ENCODE results near the gene SRSF8. TPM values are rescaled to one million over a fixed set of nuclear protein-coding genes. Genes with fewer than 3 reads are reported as not detected.

The SRSF8 gene
- total and polyA plus RNA-seq, 9 of the 15 experiments (the other 6 are each of a cell fraction or from before 2014, with no cell fraction given) = 18.0 to 53.4 (median 27.9) TPM

GRCh38 chr11:95100191-95100648, 33.5 kb downstream of the SRSF8 start:
- peaks cover 6 to 43% of the 10 kb centered on the region in 2 experiments; a peak in 4 of 5 replicates for H3K4me1 ChIP-seq (replicated peaks in 1 of 2; ENCODE audit: control insufficient read depth in 2 of 2, insufficient read depth in 2 of 2, low read length in 2 of 2)
- in situ Hi-C loops (cut with MboI) (no loop called here), intact Hi-C loops (cut with micrococcal nuclease) (loop anchor here (5.0 kb wide), 1 partner anchor 47 kb away; no protein-coding TSS in a partner anchor)
- H3K27ac ChIP-seq (ENCODE audit: extremely low read depth, low read depth, low read length) = 0 out of 3 replicates have a peak overlapping the region, but pooled peaks have one; percentile 2
- no peaks in the 10 kb centered on the region for H4K20me1 ChIP-seq (replicated peaks; ENCODE audit: control insufficient read depth, insufficient read depth, low read length)
- peaks cover 6% of the 10 kb centered on the region; the same call in 1 of the 3 replicates for H3K79me2 ChIP-seq (ENCODE audit: control insufficient read depth, insufficient read depth, low read length)
- DNase-seq (ENCODE audit: extremely low read depth in 1 of 4, low spot score in 3 of 4) (peak; percentile 75 to 88 (median 78)), ATAC-seq (peak; percentile 82), FAIRE-seq (peak; percentile 98)
- ChIA-PET POLR2A (interaction anchor here (2.0 to 6.1 kb wide), 2 partner anchors 8 to 9 kb away, joined by 12 to 37 read pairs; partner anchors contain the start of gene ENDOD1), CTCF (ENCODE audit: low intra/inter-chr PET ratio) (no interaction called here)
- H2AFZ ChIP-seq (ENCODE audit: low read depth, low read length) = no peak overlapping the region
- H3K9me1 ChIP-seq (ENCODE audit: control insufficient read depth, insufficient read depth, low read length) = no peaks in the 10 kb centered on the region
- peak overlapping the region; percentile 28; the same call in 1 of the 2 replicates for H3K4me2 ChIP-seq (ENCODE audit: insufficient read depth, low read length)
- H3K27me3 ChIP-seq (ENCODE audit: control insufficient read depth in 2 of 2, insufficient read depth in 2 of 2, low read length in 2 of 2) = no peaks in the 10 kb centered on the region
- no peak overlapping the region for H3K9ac ChIP-seq (ENCODE audit: insufficient read depth in 1 of 2, low read depth in 2 of 2, low read length in 2 of 2)
- no peaks in the 10 kb centered on the region for H3K9me3 ChIP-seq (replicated peaks; ENCODE audit: control insufficient read depth, insufficient read depth, low read depth, low read length)
- BruUV-seq (replicated peaks) = no TSS peak
- H3K4me3 ChIP-seq = no peak overlapping the region
- 13% methylated on average over 4 of the region's 4 CpGs for WGBS (ENCODE audit: insufficient coverage, low coverage, missing lambda C conversion rate)
- no peaks in the 10 kb centered on the region; the same call in 2 of the 3 replicates for H3K36me3 ChIP-seq (ENCODE audit: control insufficient read depth, insufficient read depth, low read length)
- TF ChIP-seq TAL1 (IDR thresholded peaks at IDR 0.05) (peak; percentile 98), KLF13 (tag; IDR thresholded peaks at IDR 0.05; ENCODE audit: borderline replicate concordance, low read depth) (no peak), SAFB2 (IDR thresholded peaks at IDR 0.05; ENCODE audit: borderline replicate concordance, low read depth, low read length, severe bottlenecking) (no peak), SIX5 (IDR thresholded peaks at IDR 0.05; ENCODE audit: borderline replicate concordance in 1 of 2, insufficient read depth in 1 of 2, low read depth in 1 of 2, low read length in 2 of 2) (no peak), SREBF1 (IDR thresholded peaks at IDR 0.05; ENCODE audit: borderline replicate concordance, low read depth, low read length) (no peak), ZNF212 (CRISPR knock-in tag; IDR thresholded peaks at IDR 0.05) (no peak), ESRRA (IDR thresholded peaks at IDR 0.05; ENCODE audit: borderline replicate concordance, low read depth) (0 out of 2 replicates have a peak, but pooled peaks have one; percentile 59), LCOR (CRISPR knock-in tag; IDR thresholded peaks at IDR 0.05) (no peak)
- TF ChIP-seq, protein P1, sequence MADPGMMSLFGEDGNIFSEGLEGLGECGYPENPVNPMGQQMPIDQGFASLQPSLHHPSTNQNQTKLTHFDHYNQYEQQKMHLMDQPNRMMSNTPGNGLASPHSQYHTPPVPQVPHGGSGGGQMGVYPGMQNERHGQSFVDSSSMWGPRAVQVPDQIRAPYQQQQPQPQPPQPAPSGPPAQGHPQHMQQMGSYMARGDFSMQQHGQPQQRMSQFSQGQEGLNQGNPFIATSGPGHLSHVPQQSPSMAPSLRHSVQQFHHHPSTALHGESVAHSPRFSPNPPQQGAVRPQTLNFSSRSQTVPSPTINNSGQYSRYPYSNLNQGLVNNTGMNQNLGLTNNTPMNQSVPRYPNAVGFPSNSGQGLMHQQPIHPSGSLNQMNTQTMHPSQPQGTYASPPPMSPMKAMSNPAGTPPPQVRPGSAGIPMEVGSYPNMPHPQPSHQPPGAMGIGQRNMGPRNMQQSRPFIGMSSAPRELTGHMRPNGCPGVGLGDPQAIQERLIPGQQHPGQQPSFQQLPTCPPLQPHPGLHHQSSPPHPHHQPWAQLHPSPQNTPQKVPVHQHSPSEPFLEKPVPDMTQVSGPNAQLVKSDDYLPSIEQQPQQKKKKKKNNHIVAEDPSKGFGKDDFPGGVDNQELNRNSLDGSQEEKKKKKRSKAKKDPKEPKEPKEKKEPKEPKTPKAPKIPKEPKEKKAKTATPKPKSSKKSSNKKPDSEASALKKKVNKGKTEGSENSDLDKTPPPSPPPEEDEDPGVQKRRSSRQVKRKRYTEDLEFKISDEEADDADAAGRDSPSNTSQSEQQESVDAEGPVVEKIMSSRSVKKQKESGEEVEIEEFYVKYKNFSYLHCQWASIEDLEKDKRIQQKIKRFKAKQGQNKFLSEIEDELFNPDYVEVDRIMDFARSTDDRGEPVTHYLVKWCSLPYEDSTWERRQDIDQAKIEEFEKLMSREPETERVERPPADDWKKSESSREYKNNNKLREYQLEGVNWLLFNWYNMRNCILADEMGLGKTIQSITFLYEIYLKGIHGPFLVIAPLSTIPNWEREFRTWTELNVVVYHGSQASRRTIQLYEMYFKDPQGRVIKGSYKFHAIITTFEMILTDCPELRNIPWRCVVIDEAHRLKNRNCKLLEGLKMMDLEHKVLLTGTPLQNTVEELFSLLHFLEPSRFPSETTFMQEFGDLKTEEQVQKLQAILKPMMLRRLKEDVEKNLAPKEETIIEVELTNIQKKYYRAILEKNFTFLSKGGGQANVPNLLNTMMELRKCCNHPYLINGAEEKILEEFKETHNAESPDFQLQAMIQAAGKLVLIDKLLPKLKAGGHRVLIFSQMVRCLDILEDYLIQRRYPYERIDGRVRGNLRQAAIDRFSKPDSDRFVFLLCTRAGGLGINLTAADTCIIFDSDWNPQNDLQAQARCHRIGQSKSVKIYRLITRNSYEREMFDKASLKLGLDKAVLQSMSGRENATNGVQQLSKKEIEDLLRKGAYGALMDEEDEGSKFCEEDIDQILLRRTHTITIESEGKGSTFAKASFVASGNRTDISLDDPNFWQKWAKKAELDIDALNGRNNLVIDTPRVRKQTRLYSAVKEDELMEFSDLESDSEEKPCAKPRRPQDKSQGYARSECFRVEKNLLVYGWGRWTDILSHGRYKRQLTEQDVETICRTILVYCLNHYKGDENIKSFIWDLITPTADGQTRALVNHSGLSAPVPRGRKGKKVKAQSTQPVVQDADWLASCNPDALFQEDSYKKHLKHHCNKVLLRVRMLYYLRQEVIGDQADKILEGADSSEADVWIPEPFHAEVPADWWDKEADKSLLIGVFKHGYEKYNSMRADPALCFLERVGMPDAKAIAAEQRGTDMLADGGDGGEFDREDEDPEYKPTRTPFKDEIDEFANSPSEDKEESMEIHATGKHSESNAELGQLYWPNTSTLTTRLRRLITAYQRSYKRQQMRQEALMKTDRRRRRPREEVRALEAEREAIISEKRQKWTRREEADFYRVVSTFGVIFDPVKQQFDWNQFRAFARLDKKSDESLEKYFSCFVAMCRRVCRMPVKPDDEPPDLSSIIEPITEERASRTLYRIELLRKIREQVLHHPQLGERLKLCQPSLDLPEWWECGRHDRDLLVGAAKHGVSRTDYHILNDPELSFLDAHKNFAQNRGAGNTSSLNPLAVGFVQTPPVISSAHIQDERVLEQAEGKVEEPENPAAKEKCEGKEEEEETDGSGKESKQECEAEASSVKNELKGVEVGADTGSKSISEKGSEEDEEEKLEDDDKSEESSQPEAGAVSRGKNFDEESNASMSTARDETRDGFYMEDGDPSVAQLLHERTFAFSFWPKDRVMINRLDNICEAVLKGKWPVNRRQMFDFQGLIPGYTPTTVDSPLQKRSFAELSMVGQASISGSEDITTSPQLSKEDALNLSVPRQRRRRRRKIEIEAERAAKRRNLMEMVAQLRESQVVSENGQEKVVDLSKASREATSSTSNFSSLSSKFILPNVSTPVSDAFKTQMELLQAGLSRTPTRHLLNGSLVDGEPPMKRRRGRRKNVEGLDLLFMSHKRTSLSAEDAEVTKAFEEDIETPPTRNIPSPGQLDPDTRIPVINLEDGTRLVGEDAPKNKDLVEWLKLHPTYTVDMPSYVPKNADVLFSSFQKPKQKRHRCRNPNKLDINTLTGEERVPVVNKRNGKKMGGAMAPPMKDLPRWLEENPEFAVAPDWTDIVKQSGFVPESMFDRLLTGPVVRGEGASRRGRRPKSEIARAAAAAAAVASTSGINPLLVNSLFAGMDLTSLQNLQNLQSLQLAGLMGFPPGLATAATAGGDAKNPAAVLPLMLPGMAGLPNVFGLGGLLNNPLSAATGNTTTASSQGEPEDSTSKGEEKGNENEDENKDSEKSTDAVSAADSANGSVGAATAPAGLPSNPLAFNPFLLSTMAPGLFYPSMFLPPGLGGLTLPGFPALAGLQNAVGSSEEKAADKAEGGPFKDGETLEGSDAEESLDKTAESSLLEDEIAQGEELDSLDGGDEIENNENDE (IDR thresholded peaks at IDR 0.05; ENCODE audit: low read depth, low read length) = no peak
